RCC 7860 (cell line): ENCODE measurements around the gene MFAP2.
"Not testable (repeated sequence)": the region's sequence is repeated elsewhere in the genome, so short reads cannot be mapped to it uniquely, and the experiment has no call there.

Experiments used
- DNase-seq: peaks from one replicate; pipeline ENCODE4 v3.0.0-alpha.2; 2015; ENCODE audit warnings: low spot score
- FAIRE-seq: peaks from 2 replicates; lab custom pipeline; 2012; peaks lifted over from hg19 to GRCh38; lab: Jason Lieb, UNC

The MFAP2 gene

DNA sequence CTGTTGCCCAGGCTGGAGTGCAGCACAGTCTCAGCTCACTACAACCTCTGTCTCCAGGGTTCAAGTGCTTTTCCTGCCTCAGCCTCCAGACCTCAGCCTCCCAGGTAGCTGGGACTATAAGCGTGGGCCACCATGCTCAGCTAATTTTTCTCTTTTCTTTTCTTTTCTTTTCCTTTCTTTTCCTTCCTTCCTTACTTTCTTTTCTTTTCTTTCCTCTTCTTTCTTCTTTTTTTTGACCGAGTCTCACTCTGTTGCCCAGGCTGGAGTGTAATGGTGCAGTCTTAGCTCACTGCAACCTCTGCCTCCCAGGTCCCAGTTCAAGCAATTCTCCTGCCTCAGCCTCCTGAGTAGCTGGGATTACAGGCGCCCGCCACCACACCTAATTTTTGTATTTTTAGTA, 16.3 kb downstream of the MFAP2 start:
- FAIRE-seq, DNase-seq: not testable (repeated sequence)

GRCh38 chr1:16961297-16962133, 18.9 kb downstream of the MFAP2 start:
- DNase-seq = no peak
- FAIRE-seq = no peak

GRCh38 chr1:16960560-16961296, 19.7 kb downstream of the MFAP2 start:
- no peak for FAIRE-seq
- peak; percentile 25 for DNase-seq

- FAIRE-seq (no peak), DNase-seq (no peak)
Observed at GRCh38 chr1:16958475-16958874, 21.9 kb downstream of the MFAP2 start.

- no peak for FAIRE-seq
- no peak for DNase-seq
Observed at GRCh38 chr1:16957731-16958130, 22.7 kb downstream of the MFAP2 start.

- no peak for FAIRE-seq
- no peak for DNase-seq
Observed at GRCh38 chr1:16956775-16957174, 23.6 kb downstream of the MFAP2 start.

DNA sequence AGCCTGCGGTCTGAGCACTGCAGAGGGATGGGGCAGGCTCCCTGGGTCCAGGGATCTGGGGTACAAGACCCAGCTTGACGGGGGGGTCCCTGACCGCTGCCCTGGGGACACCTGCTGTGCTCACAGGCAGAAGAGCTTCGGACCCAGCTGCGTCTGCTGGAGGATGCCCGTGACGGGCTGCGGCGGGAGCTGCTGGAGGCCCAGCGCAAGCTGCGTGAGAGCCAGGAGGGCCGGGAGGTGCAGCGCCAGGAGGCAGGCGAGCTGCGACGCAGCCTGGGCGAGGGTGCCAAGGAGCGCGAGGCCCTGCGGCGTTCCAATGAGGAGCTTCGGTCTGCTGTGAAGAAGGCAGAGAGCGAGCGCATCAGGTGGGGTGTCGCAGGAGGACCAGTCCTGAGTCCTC, 25.2 kb downstream of the MFAP2 start:
- FAIRE-seq (no peak), DNase-seq (no peak)

DNA sequence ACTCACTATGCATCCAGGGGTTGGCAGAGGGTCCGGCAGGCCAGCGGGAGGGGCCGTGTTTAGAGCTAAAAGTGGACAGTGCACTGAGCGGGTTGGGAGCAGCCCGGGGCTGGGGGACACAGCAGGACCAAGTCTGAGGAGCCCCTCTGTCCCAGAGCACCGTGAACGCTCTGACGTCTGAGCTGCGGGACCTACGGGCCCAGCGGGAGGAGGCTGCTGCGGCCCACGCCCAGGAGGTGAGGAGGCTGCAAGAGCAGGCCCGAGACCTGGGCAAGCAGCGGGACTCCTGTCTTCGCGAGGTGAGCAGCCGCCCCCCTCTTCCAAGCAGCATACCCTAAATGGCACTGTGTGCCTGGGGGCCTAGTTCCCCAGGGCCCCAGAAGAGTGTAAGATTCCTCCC, 25.8 kb downstream of the MFAP2 start:
- DNase-seq (no peak), FAIRE-seq (no peak)

- FAIRE-seq = not testable (repeated sequence)
Observed at GRCh38 chr1:16952376-16952775, 28.0 kb downstream of the MFAP2 start.

DNA sequence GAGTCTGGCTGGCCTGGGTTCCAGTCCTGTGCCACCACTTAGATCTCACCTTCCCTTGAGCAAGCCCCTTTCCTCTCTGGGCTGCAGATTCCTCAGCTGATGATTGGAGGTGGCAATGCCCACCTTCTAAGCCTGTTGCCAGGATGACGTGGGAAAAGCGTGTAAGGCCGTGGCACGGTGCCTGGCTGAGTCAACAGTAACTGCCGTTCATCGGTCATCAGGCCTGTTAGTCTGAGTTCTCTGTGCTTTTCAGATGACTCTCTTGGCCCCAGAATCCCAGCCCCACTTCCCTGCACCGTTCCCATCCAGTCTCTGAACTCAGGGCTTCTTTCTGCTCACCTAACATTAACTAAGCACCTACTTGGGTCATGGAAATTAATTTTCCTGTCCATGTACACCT, 31.4 kb downstream of the MFAP2 start:
- DNase-seq (peak; percentile 92), FAIRE-seq (peak; percentile 79)

More at GRCh38 chr1:16952376-16952775, 28.0 kb downstream of the MFAP2 start:
- not testable (repeated sequence) for DNase-seq

DNA sequence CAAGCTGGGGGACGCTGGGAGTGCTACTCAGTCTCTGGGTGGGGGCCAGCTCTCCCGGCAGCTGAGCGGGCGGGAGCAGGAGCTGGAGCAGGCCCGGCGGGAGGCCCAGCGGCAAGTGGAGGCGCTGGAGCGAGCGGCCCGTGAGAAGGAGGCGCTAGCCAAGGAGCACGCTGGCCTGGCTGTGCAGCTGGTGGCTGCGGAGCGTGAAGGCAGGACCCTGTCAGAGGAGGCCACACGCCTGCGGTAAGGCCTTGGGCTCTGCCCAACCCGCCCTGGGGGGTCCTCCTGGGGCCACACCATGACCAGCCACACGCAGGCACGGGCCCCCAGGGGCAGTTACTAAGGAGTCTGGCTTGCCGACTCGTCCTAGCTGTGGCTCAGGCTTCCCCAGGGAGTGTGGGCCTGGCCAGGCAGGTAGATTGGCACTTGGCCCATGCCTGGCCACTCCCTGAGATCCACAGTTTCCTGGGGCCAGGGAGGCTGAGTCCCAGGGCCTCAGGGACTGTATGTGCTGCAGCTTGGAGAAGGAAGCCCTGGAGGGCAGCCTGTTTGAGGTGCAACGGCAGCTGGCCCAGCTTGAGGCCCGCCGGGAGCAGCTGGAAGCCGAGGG, 32.0 kb downstream of the MFAP2 start:
- FAIRE-seq = peak; percentile 98

GRCh38 chr1:16946646-16947045, 33.8 kb downstream of the MFAP2 start:
- DNase-seq (no peak), FAIRE-seq (no peak)

More for the DNA sequence above, 32.0 kb downstream of the MFAP2 start:
- DNase-seq = peak; percentile 100

- not testable (repeated sequence) for DNase-seq, FAIRE-seq
Observed at GRCh38 chr1:16946185-16946584, 34.2 kb downstream of the MFAP2 start.

DNA sequence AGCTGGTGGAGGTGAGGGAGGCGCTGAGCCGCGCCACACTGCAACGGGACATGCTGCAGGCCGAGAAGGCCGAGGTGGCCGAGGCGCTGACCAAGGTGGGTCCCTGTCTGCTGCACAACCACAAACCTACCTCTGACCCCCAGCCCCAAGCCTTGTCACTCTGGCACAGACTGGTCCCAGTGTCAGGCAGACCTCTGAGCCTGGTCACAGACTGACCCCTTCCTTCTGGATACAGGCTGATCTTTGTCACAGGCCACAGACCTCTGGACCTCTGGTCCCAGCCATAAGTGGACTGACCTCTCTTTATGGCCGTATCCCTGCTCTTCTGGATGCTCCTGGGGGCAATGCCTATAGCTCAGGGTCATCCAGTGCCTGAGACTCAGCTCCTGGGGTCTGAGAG, 34.9 kb downstream of the MFAP2 start:
- not testable (repeated sequence) for DNase-seq, FAIRE-seq

DNA sequence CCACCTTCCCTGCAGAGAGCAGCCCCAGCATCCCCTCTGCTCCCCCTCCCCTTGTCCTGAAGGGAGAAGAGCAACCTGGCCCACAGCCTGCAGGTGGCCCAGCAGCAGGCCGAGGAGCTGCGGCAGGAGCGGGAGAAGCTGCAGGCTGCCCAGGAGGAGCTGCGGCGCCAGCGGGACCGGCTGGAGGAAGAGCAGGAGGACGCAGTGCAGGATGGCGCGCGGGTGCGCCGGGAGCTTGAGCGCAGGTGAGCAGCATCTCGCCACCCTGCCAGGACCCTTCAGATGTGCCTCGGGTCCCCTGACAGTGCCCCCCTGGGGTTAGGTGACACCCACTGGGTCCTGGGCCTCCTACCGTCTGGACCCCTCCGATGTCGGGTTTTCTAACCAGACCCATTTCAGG, 36.4 kb downstream of the MFAP2 start:
- FAIRE-seq = no peak
- DNase-seq = no peak

GRCh38 chr1:16939386-16940180, 40.8 kb downstream of the MFAP2 start:
- not testable (repeated sequence) for FAIRE-seq

GRCh38 chr1:16938351-16939321, 41.8 kb downstream of the MFAP2 start:
- FAIRE-seq (no peak), DNase-seq (no peak)

More at GRCh38 chr1:16939386-16940180, 40.8 kb downstream of the MFAP2 start:
- not testable (repeated sequence) for DNase-seq

GRCh38 chr1:16936580-16936979, 43.8 kb downstream of the MFAP2 start:
- DNase-seq, FAIRE-seq: not testable (repeated sequence)

DNA sequence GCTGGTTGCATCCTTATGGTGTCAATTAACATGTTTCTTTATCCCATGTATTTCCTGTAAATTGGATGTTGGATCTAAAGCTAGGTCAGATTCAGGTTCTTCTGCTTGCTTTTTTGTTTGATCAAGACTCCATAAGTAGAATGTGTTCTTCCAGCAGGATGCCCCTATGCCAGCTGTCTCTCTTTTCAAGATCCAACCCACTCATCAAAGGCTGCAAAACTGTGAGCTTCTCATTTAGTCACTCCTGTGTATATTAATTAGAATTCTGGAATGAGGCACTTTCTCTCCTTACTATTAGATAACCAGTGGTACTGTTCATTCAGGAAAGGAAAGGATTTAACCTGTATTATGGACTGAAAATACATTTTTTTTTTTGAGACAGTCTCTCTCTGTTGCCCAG, 46.5 kb downstream of the MFAP2 start:
- DNase-seq, FAIRE-seq: not testable (repeated sequence)
